ENCODE data around the gene MCRS1.

Gene MCRS1

DNA sequence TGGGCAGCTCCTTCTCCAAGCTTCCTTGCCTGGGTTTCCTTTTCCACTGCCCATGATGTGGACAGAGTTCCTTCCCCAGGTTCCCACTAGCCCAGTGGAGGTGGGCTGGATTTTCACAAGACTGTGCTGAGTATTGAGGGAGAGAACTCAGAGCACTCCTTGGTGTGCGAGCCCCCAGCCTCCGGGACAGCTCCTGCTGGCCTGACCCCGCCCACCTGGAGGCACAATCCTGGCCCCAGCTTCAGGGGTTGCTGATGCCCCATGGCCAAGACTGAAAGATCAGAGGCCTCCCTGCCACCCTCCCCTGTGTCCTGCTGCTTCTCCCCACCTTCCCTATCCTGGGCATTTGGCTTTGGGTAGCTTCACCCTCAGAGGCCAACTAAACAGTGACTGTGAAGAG, 21.5 kb downstream of the MCRS1 start:
- Histone ChIP-seq H4K20me1 (ENCODE audit: insufficient read depth, low read length) (no peaks in the 10 kb centered on the region), H3F3A (ENCODE audit: insufficient read depth, low read length) (no peaks in the 10 kb centered on the region), H3K4me1 (ENCODE audit: low read length) (no peaks in the 10 kb centered on the region), H3K9me2 (replicated peaks; ENCODE audit: insufficient read depth, low read length) (no peaks in the 10 kb centered on the region), H3K27ac (ENCODE audit: low read length) (no peak overlapping the region), H3K36me3 (replicated peaks; ENCODE audit: insufficient read depth, low read length) (no peaks in the 10 kb centered on the region), H3K27me3 (replicated peaks; ENCODE audit: insufficient read depth, low read length) (peaks cover 38% of the 10 kb centered on the region), H3K4me3 (ENCODE audit: low read length) (no peak overlapping the region), H3K9me3 (replicated peaks; ENCODE audit: insufficient read depth, low read length) (no peaks in the 10 kb centered on the region), H3K79me2 (ENCODE audit: low read length) (no peaks in the 10 kb centered on the region), H3K4me2 (ENCODE audit: low read depth, low read length) (no peak overlapping the region), H2AFZ (ENCODE audit: low read length) (no peak overlapping the region), H3K9ac (ENCODE audit: low read length) (no peak overlapping the region)
- DNase-seq = no peak
- TF ChIP-seq EZH2 (optimal IDR thresholded peaks at IDR 0.05; ENCODE audit: low read depth, low read length) = no peak
- TF ChIP-seq EZH2phosphoT487 (IDR thresholded peaks at IDR 0.05; ENCODE audit: low read length) = no peak
- TF ChIP-seq, protein P1, sequence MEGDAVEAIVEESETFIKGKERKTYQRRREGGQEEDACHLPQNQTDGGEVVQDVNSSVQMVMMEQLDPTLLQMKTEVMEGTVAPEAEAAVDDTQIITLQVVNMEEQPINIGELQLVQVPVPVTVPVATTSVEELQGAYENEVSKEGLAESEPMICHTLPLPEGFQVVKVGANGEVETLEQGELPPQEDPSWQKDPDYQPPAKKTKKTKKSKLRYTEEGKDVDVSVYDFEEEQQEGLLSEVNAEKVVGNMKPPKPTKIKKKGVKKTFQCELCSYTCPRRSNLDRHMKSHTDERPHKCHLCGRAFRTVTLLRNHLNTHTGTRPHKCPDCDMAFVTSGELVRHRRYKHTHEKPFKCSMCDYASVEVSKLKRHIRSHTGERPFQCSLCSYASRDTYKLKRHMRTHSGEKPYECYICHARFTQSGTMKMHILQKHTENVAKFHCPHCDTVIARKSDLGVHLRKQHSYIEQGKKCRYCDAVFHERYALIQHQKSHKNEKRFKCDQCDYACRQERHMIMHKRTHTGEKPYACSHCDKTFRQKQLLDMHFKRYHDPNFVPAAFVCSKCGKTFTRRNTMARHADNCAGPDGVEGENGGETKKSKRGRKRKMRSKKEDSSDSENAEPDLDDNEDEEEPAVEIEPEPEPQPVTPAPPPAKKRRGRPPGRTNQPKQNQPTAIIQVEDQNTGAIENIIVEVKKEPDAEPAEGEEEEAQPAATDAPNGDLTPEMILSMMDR (IDR thresholded peaks at IDR 0.05; ENCODE audit: low read length) = no peak

DNA sequence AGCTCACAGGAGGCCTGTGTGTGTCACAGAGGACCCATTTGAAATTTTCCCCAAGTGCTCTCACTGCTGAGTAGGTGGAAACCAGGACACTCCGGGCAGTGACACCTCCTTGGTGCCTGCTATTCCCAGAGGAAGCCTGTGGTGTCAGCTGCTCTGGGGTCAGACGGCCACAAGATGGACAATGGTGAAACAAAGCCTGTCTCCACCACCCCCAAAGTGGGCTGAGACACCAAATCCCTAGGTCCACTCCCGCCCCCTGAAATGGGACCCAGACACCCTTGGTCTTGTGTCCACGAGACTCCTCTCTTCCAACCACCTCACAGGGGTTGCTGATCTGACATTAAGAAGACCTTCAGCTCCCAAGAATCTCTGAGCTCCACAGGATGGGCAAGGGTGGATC, 22.1 kb downstream of the MCRS1 start:
- no peak overlapping the region for H3K4me3 ChIP-seq (ENCODE audit: low read length)
- no peaks in the 10 kb centered on the region for H3K36me3 ChIP-seq (replicated peaks; ENCODE audit: insufficient read depth, low read length)
- TF ChIP-seq EZH2phosphoT487 (IDR thresholded peaks at IDR 0.05; ENCODE audit: low read length) (no peak), EZH2 (optimal IDR thresholded peaks at IDR 0.05; ENCODE audit: low read depth, low read length) (no peak)
- TF ChIP-seq, protein P1 (IDR thresholded peaks at IDR 0.05; ENCODE audit: low read length) = no peak
- no peak overlapping the region for H3K4me2 ChIP-seq (ENCODE audit: low read depth, low read length)
- no peaks in the 10 kb centered on the region for H3F3A ChIP-seq (ENCODE audit: insufficient read depth, low read length)
- H3K9me2 ChIP-seq (replicated peaks; ENCODE audit: insufficient read depth, low read length) = no peaks in the 10 kb centered on the region
- no peaks in the 10 kb centered on the region for H3K4me1 ChIP-seq (ENCODE audit: low read length)
- no peaks in the 10 kb centered on the region for H3K9me3 ChIP-seq (replicated peaks; ENCODE audit: insufficient read depth, low read length)
- no peak overlapping the region for H3K27ac ChIP-seq (ENCODE audit: low read length)
- H2AFZ ChIP-seq (ENCODE audit: low read length) = no peak overlapping the region
- no peaks in the 10 kb centered on the region for H4K20me1 ChIP-seq (ENCODE audit: insufficient read depth, low read length)
- no peaks in the 10 kb centered on the region for H3K79me2 ChIP-seq (ENCODE audit: low read length)
- H3K27me3 ChIP-seq (replicated peaks; ENCODE audit: insufficient read depth, low read length) = peaks cover 32% of the 10 kb centered on the region
- no peak overlapping the region for H3K9ac ChIP-seq (ENCODE audit: low read length)
- DNase-seq = no peak

DNA sequence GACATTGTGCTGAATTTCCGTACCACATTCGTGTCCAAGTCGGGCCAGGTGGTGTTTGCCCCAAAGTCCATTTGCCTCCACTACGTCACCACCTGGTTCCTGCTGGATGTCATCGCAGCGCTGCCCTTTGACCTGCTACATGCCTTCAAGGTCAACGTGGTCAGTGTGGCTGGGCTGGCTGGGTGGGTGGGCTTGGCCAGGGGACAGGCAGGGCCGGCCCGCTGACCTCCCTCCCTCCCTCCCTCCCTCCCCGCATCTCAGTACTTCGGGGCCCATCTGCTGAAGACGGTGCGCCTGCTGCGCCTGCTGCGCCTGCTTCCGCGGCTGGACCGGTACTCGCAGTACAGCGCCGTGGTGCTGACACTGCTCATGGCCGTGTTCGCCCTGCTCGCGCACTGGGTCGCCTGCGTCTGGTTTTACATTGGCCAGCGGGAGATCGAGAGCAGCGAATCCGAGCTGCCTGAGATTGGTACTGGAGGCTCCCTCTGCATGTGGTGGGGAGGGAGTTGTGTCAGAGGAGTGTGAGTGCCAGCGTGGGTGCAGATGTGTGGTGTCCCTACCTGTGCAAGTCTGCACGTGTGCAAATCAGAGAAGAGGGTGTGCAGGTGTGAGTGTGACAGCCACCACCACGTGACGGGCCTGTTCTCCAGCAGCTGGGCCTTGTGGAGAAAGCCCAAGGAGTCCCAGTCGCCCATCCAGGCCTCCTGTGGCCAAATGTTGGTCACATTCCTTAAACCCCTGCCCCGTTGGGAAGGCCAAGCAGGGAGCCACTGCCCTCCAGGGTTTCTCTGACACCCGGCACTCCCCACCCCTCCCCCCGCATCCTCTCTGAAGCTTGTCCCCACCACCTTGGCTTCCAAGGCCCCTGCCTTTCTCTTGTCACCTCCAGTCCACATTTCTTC, 23.8 kb downstream of the MCRS1 start:
- Histone ChIP-seq H3K79me2 (ENCODE audit: low read length) (no peaks in the 10 kb centered on the region), H3K9me3 (replicated peaks; ENCODE audit: insufficient read depth, low read length) (no peaks in the 10 kb centered on the region), H4K20me1 (ENCODE audit: insufficient read depth, low read length) (no peaks in the 10 kb centered on the region), H3K27ac (ENCODE audit: low read length) (no peak overlapping the region), H3K4me2 (ENCODE audit: low read depth, low read length) (no peak overlapping the region), H3K27me3 (replicated peaks; ENCODE audit: insufficient read depth, low read length) (peaks cover 31% of the 10 kb centered on the region), H3K36me3 (replicated peaks; ENCODE audit: insufficient read depth, low read length) (no peaks in the 10 kb centered on the region), H3K4me3 (ENCODE audit: low read length) (no peak overlapping the region), H2AFZ (ENCODE audit: low read length) (no peak overlapping the region), H3F3A (ENCODE audit: insufficient read depth, low read length) (0 out of 2 replicates have a peak, but pooled peaks cover 4% of the 10 kb centered on the region), H3K9me2 (replicated peaks; ENCODE audit: insufficient read depth, low read length) (no peaks in the 10 kb centered on the region), H3K4me1 (ENCODE audit: low read length) (no peaks in the 10 kb centered on the region), H3K9ac (ENCODE audit: low read length) (no peak overlapping the region)
- TF ChIP-seq EZH2phosphoT487 (IDR thresholded peaks at IDR 0.05; ENCODE audit: low read length) (no peak), EZH2 (optimal IDR thresholded peaks at IDR 0.05; ENCODE audit: low read depth, low read length) (no peak)
- TF ChIP-seq, protein P1 (IDR thresholded peaks at IDR 0.05; ENCODE audit: low read length) = no peak
- DNase-seq = no peak
